PC-9 (cell line): ENCODE results near the gene GTF3C1. TPM values are rescaled to one million over a fixed set of nuclear protein-coding genes. Genes with fewer than 3 reads are reported as not detected.
"Not testable (repeated sequence)": the region's sequence is repeated elsewhere in the genome, so short reads cannot be mapped to it uniquely, and the experiment has no call there.

ENCODE experiments used
- BruUV-seq: library from RNA; stranded (reverse); fragments of 400-500 nt; replicated peaks from 2 replicates; lab custom pipeline; 2021; lab: Mats Ljungman, UMichigan
- CTCF ChIA-PET: fragments of 300-600 bp; sonication (Branson Sonifier 250); formaldehyde crosslinking; loops from one replicate; lab custom pipeline; 2022; ENCODE audit warnings: antibody characterized with exemption; lab: Charles Lee
- POLR2A ChIA-PET: fragments of 300-600 bp; sonication (Branson Sonifier 250); formaldehyde crosslinking; loops from one replicate; lab custom pipeline; 2022; ENCODE audit warnings: antibody characterized with exemption; ENCODE audit not compliant: unreplicated experiment; lab: Charles Lee
- DNase-seq, 2 experiments: peaks; one replicate each; pipeline versions ENCODE4 v3.0.0 to v3.0.0-alpha.2; 2015 to 2022; ENCODE audit warnings: mixed read lengths in 1 of 2
- H2AFZ ChIP-seq: fragments of 200-600 bp; sonication (generic); 2 replicates; pipeline ENCODE4 v1.8.1; 2017; ENCODE audit warnings: antibody characterized with exemption
- H3F3A ChIP-seq: fragments of 200-600 bp; sonication (generic); 2 replicates; pipeline ENCODE4 v1.8.1; 2017; ENCODE audit warnings: antibody characterized with exemption, mild to moderate bottlenecking, low read depth; ENCODE audit not compliant: insufficient read depth
- H3K27ac ChIP-seq: fragments of 200-600 bp; sonication (generic); 2 replicates; pipeline ENCODE4 v1.6.1; 2016; ENCODE audit warnings: mixed run types
- H3K27me3 ChIP-seq: fragments of 200-600 bp; sonication (generic); 2 replicates; pipeline ENCODE4 v1.6.1; 2016; ENCODE audit warnings: low read depth, mixed run types; ENCODE audit not compliant: insufficient read depth
- H3K36me3 ChIP-seq: fragments of 200-600 bp; sonication (generic); 2 replicates; pipeline ENCODE4 v1.6.1; 2016; ENCODE audit warnings: low read depth, mixed run types
- H3K4me1 ChIP-seq: fragments of 200-600 bp; sonication (generic); replicated peaks from 2 replicates; pipeline ENCODE4 v1.6.1; 2016; ENCODE audit warnings: mixed run types; ENCODE audit not compliant: insufficient read depth
- H3K4me2 ChIP-seq: fragments of 200-600 bp; sonication (generic); 2 replicates; pipeline ENCODE4 v1.6.1; 2017; ENCODE audit warnings: mixed run types
- H3K4me3 ChIP-seq: fragments of 200-600 bp; sonication (generic); 2 replicates; pipeline ENCODE4 v1.6.1; 2016; ENCODE audit warnings: mixed run types
- H3K79me2 ChIP-seq: fragments of 200-600 bp; sonication (generic); 2 replicates; pipeline ENCODE4 v1.6.1; 2017; ENCODE audit warnings: low read depth, mixed run types
- H3K9me2 ChIP-seq: fragments of 200-600 bp; sonication (generic); 2 replicates; pipeline ENCODE4 v1.8.1; 2017; ENCODE audit warnings: mild to moderate bottlenecking; ENCODE audit not compliant: insufficient read depth
- H3K9me3 ChIP-seq: fragments of 200-600 bp; sonication (generic); 2 replicates; pipeline ENCODE4 v1.8.1; 2016; ENCODE audit warnings: low read depth; ENCODE audit not compliant: insufficient read depth
- H4K20me1 ChIP-seq: fragments of 200-600 bp; sonication (generic); 2 replicates; pipeline ENCODE4 v1.8.1; 2017; ENCODE audit not compliant: insufficient read depth
- EZH2 ChIP-seq: fragments of 200-600 bp; sonication (generic); IDR thresholded peaks from 2 replicates; pipeline ENCODE4 v1.8.0; 2017; ENCODE audit warnings: antibody characterized with exemption, low read depth
- intact Hi-C: fragments of 100-400 bp; cut with micrococcal nuclease; formaldehyde crosslinking; loops from one replicate; pipeline ENCODE4 v1.10.0; 2022; ENCODE audit not compliant: unreplicated experiment
- total RNA-seq: library from RNA; stranded (reverse); gene quantifications from 2 replicates; pipeline ENCODE4 v1.2.3, GENCODE V29; 2021
- TF ChIP-seq, protein P1 (sequence below): fragments of 200-600 bp; sonication (generic); conservative IDR thresholded peaks from 2 replicates; pipeline ENCODE4 v1.6.1; 2017; ENCODE audit warnings: mixed run types, antibody characterized with exemption, mild to moderate bottlenecking, moderate library complexity

GTF3C1 gene
- total RNA-seq, 1 experiment from 2014 or later, result 118 TPM

DNA sequence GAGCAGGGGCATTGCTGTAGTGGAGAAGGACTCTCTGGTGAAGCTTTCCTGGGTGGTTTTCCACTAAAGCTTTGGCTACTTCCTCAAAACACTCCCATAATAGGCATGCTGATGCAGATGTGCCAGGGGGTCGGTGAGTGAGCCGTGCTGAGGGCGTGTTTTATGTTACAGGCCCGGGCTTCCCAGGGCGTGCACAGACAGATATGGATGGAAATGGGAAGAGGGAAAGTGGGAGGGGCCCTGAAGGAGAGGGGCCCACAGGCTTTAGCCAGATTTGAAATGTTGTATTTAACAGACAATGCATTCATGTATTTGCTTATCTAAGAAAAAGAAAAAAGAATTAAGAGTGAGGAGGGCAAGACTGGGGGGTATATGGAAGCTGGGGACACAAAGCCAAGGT, 91.5 kb downstream of the GTF3C1 start:
- DNase-seq, result no peak
- Histone ChIP-seq H3K79me2 (no peaks in the 10 kb centered on the region), H3K9me2 (no peaks in the 10 kb centered on the region), H3K36me3 (no peaks in the 10 kb centered on the region), H3K4me3 (no peak overlapping the region), H2AFZ (no peak overlapping the region), H3K27me3 (peaks cover 3% of the 10 kb centered on the region; the same call in 1 of the 2 replicates), H3K4me1 (no peaks in the 10 kb centered on the region), H3F3A (0 out of 2 replicates have a peak, but pooled peaks cover 4% of the 10 kb centered on the region), H3K9me3 (no peaks in the 10 kb centered on the region), H3K4me2 (no peak overlapping the region), H3K27ac (no peak overlapping the region), H4K20me1 (no peaks in the 10 kb centered on the region; the same call in 1 of the 2 replicates)
- intact Hi-C loops, result no loop called here
- TF ChIP-seq, protein P1, sequence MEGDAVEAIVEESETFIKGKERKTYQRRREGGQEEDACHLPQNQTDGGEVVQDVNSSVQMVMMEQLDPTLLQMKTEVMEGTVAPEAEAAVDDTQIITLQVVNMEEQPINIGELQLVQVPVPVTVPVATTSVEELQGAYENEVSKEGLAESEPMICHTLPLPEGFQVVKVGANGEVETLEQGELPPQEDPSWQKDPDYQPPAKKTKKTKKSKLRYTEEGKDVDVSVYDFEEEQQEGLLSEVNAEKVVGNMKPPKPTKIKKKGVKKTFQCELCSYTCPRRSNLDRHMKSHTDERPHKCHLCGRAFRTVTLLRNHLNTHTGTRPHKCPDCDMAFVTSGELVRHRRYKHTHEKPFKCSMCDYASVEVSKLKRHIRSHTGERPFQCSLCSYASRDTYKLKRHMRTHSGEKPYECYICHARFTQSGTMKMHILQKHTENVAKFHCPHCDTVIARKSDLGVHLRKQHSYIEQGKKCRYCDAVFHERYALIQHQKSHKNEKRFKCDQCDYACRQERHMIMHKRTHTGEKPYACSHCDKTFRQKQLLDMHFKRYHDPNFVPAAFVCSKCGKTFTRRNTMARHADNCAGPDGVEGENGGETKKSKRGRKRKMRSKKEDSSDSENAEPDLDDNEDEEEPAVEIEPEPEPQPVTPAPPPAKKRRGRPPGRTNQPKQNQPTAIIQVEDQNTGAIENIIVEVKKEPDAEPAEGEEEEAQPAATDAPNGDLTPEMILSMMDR, result no peak
- TF ChIP-seq EZH2, result no peak
- ChIA-PET CTCF (no interaction called here), POLR2A (interaction anchor here (0.6 kb wide), 2 partner anchors 254 to 298 kb away, joined by 4 to 5 read pairs; no protein-coding TSS in a partner anchor)
- BruUV-seq, result no TSS peak

DNA sequence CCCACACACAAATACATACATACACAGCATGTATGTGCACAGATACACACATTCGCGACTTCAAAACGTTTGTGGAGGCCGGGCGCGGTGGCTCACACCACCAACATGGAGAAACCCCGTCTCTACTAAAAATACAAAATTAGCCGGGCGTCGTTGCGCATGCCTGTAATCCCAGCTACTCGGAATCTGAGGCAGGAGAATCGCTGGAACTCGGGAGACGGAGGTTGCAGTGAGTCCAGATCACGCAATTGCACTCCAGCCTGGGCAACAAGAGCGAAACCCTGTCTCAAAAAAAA, 92.2 kb downstream of the GTF3C1 start:
- H3K79me2 ChIP-seq, H3K36me3 ChIP-seq, H3K27me3 ChIP-seq, H3K4me2 ChIP-seq, CTCF ChIA-PET, H3K4me3 ChIP-seq, H4K20me1 ChIP-seq, DNase-seq, H3K9me3 ChIP-seq, H2AFZ ChIP-seq, H3K9me2 ChIP-seq, H3F3A ChIP-seq, H3K4me1 ChIP-seq, H3K27ac ChIP-seq: not testable (repeated sequence)
- TSS peak; percentile 16 for BruUV-seq
- intact Hi-C loops, result loop anchor here (1.0 kb wide), 3 partner anchors 222 to 302 kb away; no protein-coding TSS in a partner anchor
- POLR2A ChIA-PET, result interaction anchor here (0.6 kb wide), 1 partner anchor 297 kb away, joined by 4 read pairs; no protein-coding TSS in a partner anchor

DNA sequence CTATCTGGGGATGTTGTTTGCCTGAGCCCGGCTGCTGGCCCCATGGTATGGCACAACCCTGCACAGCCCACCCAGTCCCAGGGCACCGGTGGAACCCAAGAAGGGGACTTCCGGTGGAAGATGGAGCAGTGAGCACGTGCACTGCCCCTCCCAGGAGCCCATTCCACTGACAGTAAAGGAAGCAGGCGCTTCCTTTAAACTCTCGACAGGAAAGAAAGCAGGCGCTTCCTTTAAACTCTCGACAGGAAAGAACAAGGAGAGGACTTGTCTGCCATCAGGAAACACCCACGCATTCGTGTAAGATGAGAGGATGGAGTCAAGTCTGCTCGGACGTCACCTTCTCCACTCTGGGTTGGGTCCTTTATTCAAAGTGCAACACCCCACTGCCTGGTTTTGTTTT, 94.0 kb downstream of the GTF3C1 start:
- BruUV-seq, result no TSS peak
- H3K79me2 ChIP-seq, result no peaks in the 10 kb centered on the region
- no peak for DNase-seq
- TF ChIP-seq EZH2, result no peak
- TF ChIP-seq, protein P1, result no peak
- no peaks in the 10 kb centered on the region for H3K36me3 ChIP-seq
- CTCF ChIA-PET, result interaction anchor here (0.6 kb wide), 1 partner anchor 346 kb away, joined by 6 read pairs; no protein-coding TSS in a partner anchor
- no peaks in the 10 kb centered on the region for H3K4me1 ChIP-seq
- H3K9me2 ChIP-seq, result no peaks in the 10 kb centered on the region
- POLR2A ChIA-PET, result no interaction called here
- H3K27ac ChIP-seq, result no peak overlapping the region
- no peak overlapping the region for H3K4me3 ChIP-seq
- H3K4me2 ChIP-seq, result no peak overlapping the region
- 0 out of 2 replicates have a peak, but pooled peaks cover 4% of the 10 kb centered on the region for H3F3A ChIP-seq
- H4K20me1 ChIP-seq, result no peaks in the 10 kb centered on the region
- H3K9me3 ChIP-seq, result no peaks in the 10 kb centered on the region
- H2AFZ ChIP-seq, result no peak overlapping the region
- intact Hi-C loops, result no loop called here
- peaks cover 9% of the 10 kb centered on the region for H3K27me3 ChIP-seq

DNA sequence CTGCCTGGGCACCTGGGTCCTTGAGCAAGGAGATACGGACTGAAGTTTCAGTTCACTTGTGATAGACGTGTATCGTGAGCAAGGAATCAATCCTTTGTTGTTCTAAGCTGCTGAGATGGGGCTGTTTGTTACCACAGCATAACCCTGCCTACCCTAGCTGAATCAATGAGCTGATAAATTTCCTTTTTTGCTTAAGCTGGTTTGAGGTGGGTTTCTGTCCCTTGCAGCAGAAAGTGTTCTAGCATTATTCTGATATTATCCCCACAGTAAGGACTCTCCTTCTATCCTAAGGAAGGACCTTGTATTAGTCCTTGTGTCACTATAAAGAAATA, 96.3 kb downstream of the GTF3C1 start:
- Histone ChIP-seq H3K9me3 (no peaks in the 10 kb centered on the region), H3K27me3 (peaks cover 18% of the 10 kb centered on the region), H3K4me3 (no peak overlapping the region), H4K20me1 (no peaks in the 10 kb centered on the region), H3K27ac (no peak overlapping the region), H3K4me1 (no peaks in the 10 kb centered on the region), H3K36me3 (no peaks in the 10 kb centered on the region), H3F3A (no peaks in the 10 kb centered on the region), H2AFZ (no peak overlapping the region), H3K79me2 (no peaks in the 10 kb centered on the region), H3K4me2 (no peak overlapping the region), H3K9me2 (no peaks in the 10 kb centered on the region)
- no TSS peak for BruUV-seq
- POLR2A ChIA-PET, result no interaction called here
- CTCF ChIA-PET, result interaction anchor here (0.9 to 1.2 kb wide), 2 partner anchors 86 to 274 kb away, joined by 3 to 6 read pairs; no protein-coding TSS in a partner anchor
- intact Hi-C loops, result no loop called here
- TF ChIP-seq, protein P1, result no peak
- no peak for TF ChIP-seq EZH2
- DNase-seq, result no peak
